Occipital lobe (tissue), 2 donors: ENCODE results near the gene ZNF609. TPM values are rescaled to one million over a fixed set of nuclear protein-coding genes. Genes with fewer than 3 reads are reported as not detected.
"Not testable (repeated sequence)": the region's sequence is repeated elsewhere in the genome, so short reads cannot be mapped to it uniquely, and the experiment has no call there.

Source experiments
- DNase-seq: peaks from one replicate; lab custom pipeline; 2025; lab: John Stamatoyannopoulos, UW
- total RNA-seq: library from RNA; depleted of rRNA; stranded (reverse); fragments of >200 nt; gene quantifications from one replicate; pipeline ENCODE4 v1.2.3, GENCODE V29; 2014

Gene ZNF609
- total RNA-seq, 1 donor from 2014 or later = 29.8 TPM

GRCh38 chr15:64644811-64645210, 184.4 kb downstream of the ZNF609 start:
- not testable (repeated sequence) for DNase-seq

GRCh38 chr15:64645995-64646394, 185.6 kb downstream of the ZNF609 start:
- no peak for DNase-seq

- no peak for DNase-seq
Measured at GRCh38 chr15:64647367-64647766, 187.0 kb downstream of the ZNF609 start.

- DNase-seq = no peak
Measured at GRCh38 chr15:64650552-64650951, 190.2 kb downstream of the ZNF609 start.

GRCh38 chr15:64651601-64652191, 191.3 kb downstream of the ZNF609 start:
- no peak for DNase-seq

GRCh38 chr15:64653757-64654156, 193.4 kb downstream of the ZNF609 start:
- DNase-seq = no peak

- DNase-seq = no peak
Measured at GRCh38 chr15:64656508-64656907, 196.1 kb downstream of the ZNF609 start.

- no peak for DNase-seq
Measured at GRCh38 chr15:64665179-64665578, 204.8 kb downstream of the ZNF609 start.

- DNase-seq = no peak
Measured at GRCh38 chr15:64667736-64668161, 207.4 kb downstream of the ZNF609 start.

GRCh38 chr15:64673866-64674265, 213.5 kb downstream of the ZNF609 start:
- no peak for DNase-seq

- no peak for DNase-seq
Measured at GRCh38 chr15:64678126-64678819, 217.9 kb downstream of the ZNF609 start.

- DNase-seq = no peak
Measured at GRCh38 chr15:64680097-64680496, 219.7 kb downstream of the ZNF609 start.

GRCh38 chr15:64681424-64682024, 221.1 kb downstream of the ZNF609 start:
- DNase-seq = no peak

GRCh38 chr15:64682255-64682654, 221.9 kb downstream of the ZNF609 start:
- DNase-seq = no peak

- DNase-seq = no peak
Measured at GRCh38 chr15:64683378-64683777, 223.0 kb downstream of the ZNF609 start.

GRCh38 chr15:64685230-64685888, 225.0 kb downstream of the ZNF609 start:
- DNase-seq = no peak

GRCh38 chr15:64686130-64686735, 225.9 kb downstream of the ZNF609 start:
- no peak for DNase-seq

- no peak for DNase-seq
Measured at GRCh38 chr15:64687172-64687571, 226.8 kb downstream of the ZNF609 start.

GRCh38 chr15:64687688-64688087, 227.3 kb downstream of the ZNF609 start:
- DNase-seq = no peak

GRCh38 chr15:64688770-64689169, 228.4 kb downstream of the ZNF609 start:
- no peak for DNase-seq

GRCh38 chr15:64690008-64690407, 229.6 kb downstream of the ZNF609 start:
- DNase-seq = no peak
